Mesothelial cell of epicardium (in vitro differentiated cells): ENCODE measurements around the gene IQGAP2. TPM values are rescaled to one million over a fixed set of nuclear protein-coding genes. Genes with fewer than 3 reads are reported as not detected.
A peak's percentile ranks its signal among the peaks of the same experiment; 100 is the strongest.
"Not testable (repeated sequence)": the region's sequence is repeated elsewhere in the genome, so short reads cannot be mapped to it uniquely, and the experiment has no call there.

Experiments
- DNase-seq, 2 experiments: peaks; one replicate each; pipeline ENCODE4 v3.0.0; 2021; ENCODE audit warnings: low spot score in 2 of 2; ENCODE audit not compliant: unreplicated experiment in 2 of 2
- H3K27ac Mint-ChIP-seq: 2 replicates; pipeline ENCODE4 v1.8.0; 2021; ENCODE audit warnings: mixed read lengths
- H3K27me3 Mint-ChIP-seq: 2 replicates; pipeline ENCODE4 v1.8.0; 2021; ENCODE audit warnings: low read depth, mixed read lengths
- H3K36me3 Mint-ChIP-seq: 2 replicates; pipeline ENCODE4 v1.8.0; 2021; ENCODE audit warnings: mixed read lengths
- H3K4me1 Mint-ChIP-seq: 2 replicates; pipeline ENCODE4 v1.8.0; 2021; ENCODE audit warnings: mixed read lengths
- H3K4me3 Mint-ChIP-seq: 2 replicates; pipeline ENCODE4 v1.8.0; 2021; ENCODE audit warnings: mild to moderate bottlenecking, moderate library complexity, mixed read lengths
- H3K9me3 Mint-ChIP-seq: 2 replicates; pipeline ENCODE4 v1.8.0; 2021; ENCODE audit warnings: mixed read lengths
- total RNA-seq: library from RNA; stranded (reverse); gene quantifications from 3 replicates; pipeline ENCODE4 v1.2.1, GENCODE V29; 2021
- TF ChIP-seq, protein P1 (sequence below): fragments of 200-600 bp; sonication (generic); IDR thresholded peaks from one replicate; pipeline ENCODE4 v1.5.0; 2021; ENCODE audit warnings: antibody characterized with exemption; ENCODE audit not compliant: unreplicated experiment

IQGAP2 gene
- total RNA-seq, 1 donor from 2014 or later, result 13.9 TPM

DNA sequence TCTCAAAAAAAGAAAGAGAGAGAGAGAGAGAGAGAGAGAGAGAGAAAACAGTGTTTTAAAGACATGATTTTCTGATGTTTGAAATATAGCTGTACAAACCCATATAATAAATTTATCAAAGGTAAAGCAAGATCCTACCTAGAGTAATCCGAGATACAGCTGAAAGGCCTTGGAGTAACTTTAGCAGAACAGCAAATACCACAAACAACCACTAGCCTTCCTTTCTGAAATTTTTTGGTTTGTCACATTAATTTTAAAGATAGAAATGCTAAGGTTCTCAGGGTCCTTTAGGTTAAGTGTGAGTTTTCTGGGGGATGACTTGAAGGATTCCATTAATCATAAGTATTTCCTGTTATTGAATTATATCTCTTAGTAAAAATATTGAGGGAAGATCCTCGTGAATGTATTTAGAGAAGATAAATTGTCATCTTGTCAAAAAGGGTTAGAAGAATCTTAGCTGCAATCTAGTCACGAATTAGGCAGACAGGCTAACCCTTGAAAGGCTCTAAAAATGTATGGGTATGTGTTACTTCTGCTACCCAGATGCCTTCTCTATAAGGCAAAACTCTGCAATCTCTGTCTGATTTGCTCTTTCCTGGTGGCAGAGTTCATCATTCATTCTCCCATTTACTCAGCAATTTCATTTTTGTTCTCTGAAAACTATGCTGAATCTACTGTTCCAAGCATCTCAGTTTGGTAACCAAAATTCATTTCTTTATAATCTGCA lies 192.8 kb downstream of the IQGAP2 start:
- DNase-seq, result no peak
- no peaks in the 10 kb centered on the region for H3K36me3 Mint-ChIP-seq
- H3K4me1 Mint-ChIP-seq, result no peaks in the 10 kb centered on the region
- H3K27me3 Mint-ChIP-seq, result no peaks in the 10 kb centered on the region
- no peaks in the 10 kb centered on the region for H3K9me3 Mint-ChIP-seq
- no peak overlapping the region for H3K27ac Mint-ChIP-seq
- TF ChIP-seq, protein P1, sequence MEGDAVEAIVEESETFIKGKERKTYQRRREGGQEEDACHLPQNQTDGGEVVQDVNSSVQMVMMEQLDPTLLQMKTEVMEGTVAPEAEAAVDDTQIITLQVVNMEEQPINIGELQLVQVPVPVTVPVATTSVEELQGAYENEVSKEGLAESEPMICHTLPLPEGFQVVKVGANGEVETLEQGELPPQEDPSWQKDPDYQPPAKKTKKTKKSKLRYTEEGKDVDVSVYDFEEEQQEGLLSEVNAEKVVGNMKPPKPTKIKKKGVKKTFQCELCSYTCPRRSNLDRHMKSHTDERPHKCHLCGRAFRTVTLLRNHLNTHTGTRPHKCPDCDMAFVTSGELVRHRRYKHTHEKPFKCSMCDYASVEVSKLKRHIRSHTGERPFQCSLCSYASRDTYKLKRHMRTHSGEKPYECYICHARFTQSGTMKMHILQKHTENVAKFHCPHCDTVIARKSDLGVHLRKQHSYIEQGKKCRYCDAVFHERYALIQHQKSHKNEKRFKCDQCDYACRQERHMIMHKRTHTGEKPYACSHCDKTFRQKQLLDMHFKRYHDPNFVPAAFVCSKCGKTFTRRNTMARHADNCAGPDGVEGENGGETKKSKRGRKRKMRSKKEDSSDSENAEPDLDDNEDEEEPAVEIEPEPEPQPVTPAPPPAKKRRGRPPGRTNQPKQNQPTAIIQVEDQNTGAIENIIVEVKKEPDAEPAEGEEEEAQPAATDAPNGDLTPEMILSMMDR, result no peak
- no peak overlapping the region for H3K4me3 Mint-ChIP-seq

DNA sequence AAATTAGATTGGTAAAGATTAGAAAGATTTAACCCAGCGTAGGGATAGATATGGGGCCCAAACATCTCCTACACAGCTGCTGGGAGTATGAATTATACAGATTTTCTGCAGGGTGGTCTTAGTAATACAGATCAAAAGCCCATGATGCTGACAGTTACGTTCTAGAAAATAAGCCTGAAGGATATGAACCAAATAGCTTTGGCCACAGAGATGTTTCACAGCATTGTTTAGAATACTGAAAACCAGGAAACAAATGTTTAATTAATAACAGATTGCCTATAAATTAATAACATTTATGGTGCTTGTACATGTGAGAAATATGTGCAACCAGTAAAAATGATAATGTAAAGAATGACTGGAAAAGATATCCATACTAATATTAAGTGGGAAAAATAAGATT lies 195.4 kb downstream of the IQGAP2 start:
- Mint-ChIP-seq H3K4me1 (no peaks in the 10 kb centered on the region), H3K9me3 (no peaks in the 10 kb centered on the region), H3K27ac (no peak overlapping the region), H3K4me3 (no peak overlapping the region), H3K27me3 (no peaks in the 10 kb centered on the region), H3K36me3 (no peaks in the 10 kb centered on the region)
- DNase-seq, result no peak
- TF ChIP-seq, protein P1, result no peak

DNA sequence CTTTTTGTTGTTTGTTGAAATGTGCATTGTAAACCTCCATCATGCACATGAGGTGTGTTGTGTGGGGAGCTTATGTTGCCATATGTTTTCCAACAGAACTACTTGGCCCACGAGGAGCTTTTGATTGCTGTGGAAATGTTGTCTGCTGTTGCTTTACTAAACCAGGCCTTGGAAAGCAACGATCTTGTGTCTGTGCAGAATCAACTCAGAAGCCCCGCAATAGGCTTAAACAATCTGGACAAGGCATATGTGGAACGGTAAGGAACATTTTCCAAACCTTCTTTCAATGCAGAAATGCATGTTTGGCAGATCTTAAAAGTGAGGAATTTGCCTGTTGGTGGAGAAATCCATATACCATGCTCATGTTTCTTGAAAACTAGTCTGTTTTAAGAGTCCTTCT lies 197.6 kb downstream of the IQGAP2 start:
- H3K9me3 Mint-ChIP-seq, result peaks cover 3% of the 10 kb centered on the region

DNA sequence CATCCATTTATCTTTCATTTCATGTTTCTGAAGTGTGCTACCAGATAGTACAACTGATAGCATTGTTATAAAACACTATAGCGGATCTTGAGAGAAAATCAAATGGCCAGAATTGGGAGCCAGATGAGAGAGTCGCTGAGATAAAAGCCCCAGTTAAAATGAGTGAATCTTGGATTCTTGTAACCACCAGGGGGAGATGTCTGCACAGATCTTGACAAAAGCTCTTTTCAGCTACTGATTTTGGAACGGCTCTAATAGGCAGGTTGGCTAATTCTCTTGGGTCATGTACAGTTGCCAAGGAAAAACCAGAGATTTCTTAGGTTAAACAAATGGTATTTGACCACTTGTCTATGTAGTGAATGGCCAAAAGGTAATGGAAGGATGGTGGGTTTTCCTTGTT lies 198.4 kb downstream of the IQGAP2 start:
- TF ChIP-seq, protein P1, result peak; percentile 82
- Mint-ChIP-seq H3K4me1 (peaks cover 8% of the 10 kb centered on the region), H3K27ac (no peak overlapping the region), H3K9me3 (peaks cover 3% of the 10 kb centered on the region), H3K27me3 (no peaks in the 10 kb centered on the region), H3K4me3 (no peak overlapping the region), H3K36me3 (no peaks in the 10 kb centered on the region)
- no peak for DNase-seq

More for the DNA sequence above, 197.6 kb downstream of the IQGAP2 start:
- no peak for DNase-seq
- Mint-ChIP-seq H3K4me3 (no peak overlapping the region), H3K36me3 (no peaks in the 10 kb centered on the region), H3K4me1 (peaks cover 2% of the 10 kb centered on the region), H3K27me3 (no peaks in the 10 kb centered on the region), H3K27ac (no peak overlapping the region)
- TF ChIP-seq, protein P1, result no peak

DNA sequence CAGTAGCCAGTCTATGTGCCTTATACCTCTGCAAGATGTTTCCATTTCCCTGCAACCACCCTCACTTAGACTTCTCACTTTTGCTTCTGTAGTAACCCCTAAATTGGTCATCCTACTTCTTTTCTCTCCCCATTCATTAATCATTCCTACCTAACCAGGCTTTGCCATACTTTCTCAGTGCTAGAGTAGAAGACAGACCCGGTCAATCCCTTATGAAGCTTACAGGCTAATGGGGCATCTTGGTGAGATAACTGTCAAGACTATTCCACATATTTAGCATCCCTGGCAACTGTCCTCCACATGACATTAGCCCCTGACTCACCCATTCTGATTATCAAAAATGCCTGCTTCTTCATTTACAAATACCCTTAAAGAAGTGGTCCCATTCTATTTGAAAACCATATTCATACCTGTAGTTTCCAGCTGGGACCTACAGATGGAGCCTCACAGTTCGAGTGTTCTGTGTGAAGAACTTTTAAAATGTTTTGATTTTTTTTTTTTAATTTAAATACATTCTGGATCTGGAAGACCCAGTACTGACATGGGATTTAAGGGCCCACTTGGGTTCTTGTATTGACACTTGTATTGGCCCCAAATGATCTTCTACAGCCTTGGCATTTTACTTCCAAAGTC lies 199.1 kb downstream of the IQGAP2 start:
- H3K27me3 Mint-ChIP-seq, result no peaks in the 10 kb centered on the region
- no peak for DNase-seq
- H3K9me3 Mint-ChIP-seq, result peaks cover 3% of the 10 kb centered on the region
- no peak overlapping the region for H3K27ac Mint-ChIP-seq
- no peaks in the 10 kb centered on the region for H3K36me3 Mint-ChIP-seq
- H3K4me1 Mint-ChIP-seq, result peaks cover 15% of the 10 kb centered on the region
- TF ChIP-seq, protein P1, result no peak
- H3K4me3 Mint-ChIP-seq, result no peak overlapping the region

DNA sequence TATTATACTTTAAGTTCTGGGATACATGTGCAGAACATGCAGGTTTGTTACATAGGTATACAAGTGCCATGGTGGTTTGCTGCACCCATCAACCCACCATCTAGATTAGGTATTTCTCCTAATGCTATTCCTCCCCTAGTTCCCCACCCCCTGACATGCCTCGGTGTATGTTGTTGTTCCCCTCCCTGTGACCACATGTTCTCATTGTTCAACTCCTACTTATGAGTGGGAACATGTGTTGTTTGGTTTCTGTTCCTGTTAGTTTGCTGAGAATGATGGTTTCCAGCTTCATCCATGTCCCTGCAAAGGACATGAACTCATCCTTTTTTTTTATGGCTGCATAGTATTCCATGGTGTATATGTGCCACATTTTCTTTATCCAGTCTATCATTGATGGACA lies 200.9 kb downstream of the IQGAP2 start:
- not testable (repeated sequence) for H3K27me3 Mint-ChIP-seq, H3K36me3 Mint-ChIP-seq, H3K9me3 Mint-ChIP-seq, H3K27ac Mint-ChIP-seq, DNase-seq, H3K4me3 Mint-ChIP-seq
- peaks cover 31% of the 10 kb centered on the region for H3K4me1 Mint-ChIP-seq
